ENCODE data around the gene ESPNL. TPM values are rescaled to one million over a fixed set of nuclear protein-coding genes. Genes with fewer than 3 reads are reported as not detected.
A peak's percentile ranks its signal among the peaks of the same experiment; 100 is the strongest.

Gene ESPNL
- total and polyA plus RNA-seq, 4 donors = 0.08 to 0.59 (median 0.35) TPM

DNA sequence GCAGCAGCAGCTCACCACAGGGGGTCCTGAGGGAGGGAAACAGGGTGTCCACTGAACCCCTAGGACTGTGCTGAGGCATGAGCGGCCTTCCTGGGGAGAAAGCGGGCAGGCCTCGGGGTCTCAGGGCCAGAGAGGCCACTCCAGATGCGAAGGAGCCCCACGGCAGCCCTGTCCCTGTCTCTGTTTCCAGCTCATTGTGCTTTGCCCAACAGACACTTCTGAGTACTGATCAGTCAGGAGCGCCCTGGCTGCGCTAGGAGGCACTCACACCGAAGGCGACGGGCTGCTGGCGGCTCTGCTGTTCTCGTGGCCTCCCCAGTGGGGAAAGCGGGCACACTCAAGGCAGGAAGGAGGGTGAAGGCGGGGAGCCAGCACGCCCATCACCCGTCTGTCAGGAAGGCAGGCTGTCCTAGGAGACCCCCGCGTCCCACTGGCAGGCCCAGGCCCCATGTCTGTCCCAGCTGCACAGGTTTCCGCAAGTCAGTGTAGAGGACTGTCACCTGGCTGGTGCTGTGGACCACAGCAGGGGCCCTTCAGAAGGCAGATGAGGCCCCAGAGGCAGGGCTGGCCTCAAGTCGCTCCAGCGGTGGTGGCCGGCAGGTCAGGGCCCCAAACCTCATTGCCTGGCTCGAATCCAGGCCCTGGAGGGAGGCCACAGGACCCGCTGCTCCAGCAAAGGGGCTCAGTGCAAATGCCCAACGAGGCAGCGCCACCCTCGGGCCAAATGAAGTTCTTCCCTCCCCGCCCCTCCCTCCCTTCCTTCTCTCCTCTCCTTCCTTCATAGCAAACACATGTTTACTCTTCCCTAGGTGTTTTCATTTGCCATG, 6.8 kb downstream of the ESPNL start (continued):
- TF ChIP-seq, protein P1, sequence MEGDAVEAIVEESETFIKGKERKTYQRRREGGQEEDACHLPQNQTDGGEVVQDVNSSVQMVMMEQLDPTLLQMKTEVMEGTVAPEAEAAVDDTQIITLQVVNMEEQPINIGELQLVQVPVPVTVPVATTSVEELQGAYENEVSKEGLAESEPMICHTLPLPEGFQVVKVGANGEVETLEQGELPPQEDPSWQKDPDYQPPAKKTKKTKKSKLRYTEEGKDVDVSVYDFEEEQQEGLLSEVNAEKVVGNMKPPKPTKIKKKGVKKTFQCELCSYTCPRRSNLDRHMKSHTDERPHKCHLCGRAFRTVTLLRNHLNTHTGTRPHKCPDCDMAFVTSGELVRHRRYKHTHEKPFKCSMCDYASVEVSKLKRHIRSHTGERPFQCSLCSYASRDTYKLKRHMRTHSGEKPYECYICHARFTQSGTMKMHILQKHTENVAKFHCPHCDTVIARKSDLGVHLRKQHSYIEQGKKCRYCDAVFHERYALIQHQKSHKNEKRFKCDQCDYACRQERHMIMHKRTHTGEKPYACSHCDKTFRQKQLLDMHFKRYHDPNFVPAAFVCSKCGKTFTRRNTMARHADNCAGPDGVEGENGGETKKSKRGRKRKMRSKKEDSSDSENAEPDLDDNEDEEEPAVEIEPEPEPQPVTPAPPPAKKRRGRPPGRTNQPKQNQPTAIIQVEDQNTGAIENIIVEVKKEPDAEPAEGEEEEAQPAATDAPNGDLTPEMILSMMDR (IDR thresholded peaks at IDR 0.05; ENCODE audit: low read depth, low read length, missing input control) = peak; percentile 35
- TF ChIP-seq EGR1 (IDR thresholded peaks at IDR 0.05; ENCODE audit: low read depth in 2 of 2) = no peak
- no peak for TF ChIP-seq HNF4A (conservative IDR thresholded peaks at IDR 0.05)
- TF ChIP-seq HNF4G (IDR thresholded peaks at IDR 0.05) = no peak

DNA sequence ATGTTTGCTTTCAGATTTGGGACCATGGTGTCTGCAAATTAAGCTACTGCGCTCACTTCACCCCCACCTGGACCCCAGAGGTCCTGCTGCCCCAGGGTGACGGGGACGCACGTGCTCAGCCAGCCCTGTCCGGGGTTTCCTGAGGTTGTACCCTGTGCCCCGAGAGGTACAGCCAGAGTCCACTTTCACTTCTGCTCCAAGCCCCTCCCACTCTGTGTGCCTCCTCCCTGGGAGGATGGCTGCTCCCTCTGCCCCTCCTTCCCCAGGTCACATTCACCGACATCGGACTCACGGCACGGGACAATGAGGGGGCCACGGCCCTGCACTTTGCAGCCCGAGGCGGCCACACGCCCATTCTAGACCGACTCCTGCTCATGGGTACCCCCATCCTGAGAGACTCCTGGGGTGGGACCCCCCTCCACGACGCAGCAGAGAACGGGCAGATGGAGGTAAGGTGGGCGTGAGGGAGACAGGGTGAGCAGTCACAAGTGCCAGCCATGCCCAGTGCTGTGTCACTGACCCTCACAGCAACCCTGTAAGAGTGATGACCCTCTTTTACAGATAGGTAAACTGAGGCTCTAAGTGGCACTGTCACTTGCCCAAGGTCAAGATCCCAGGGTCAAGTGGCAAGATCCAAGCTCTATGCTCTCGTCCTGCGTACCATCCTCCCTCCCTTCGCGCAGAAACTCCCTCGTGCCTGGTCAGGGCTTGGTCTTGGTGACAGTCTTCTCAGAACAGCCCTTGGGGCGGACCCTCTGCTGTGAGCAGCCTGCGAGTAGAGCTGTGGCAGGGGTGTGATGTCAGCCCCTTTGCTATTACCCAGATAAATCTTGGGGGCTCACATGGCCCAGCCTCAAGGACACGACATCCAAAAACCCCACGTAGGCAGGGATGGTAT, 7.6 kb downstream of the ESPNL start:
- H3K27ac ChIP-seq (ENCODE audit: low read depth in 1 of 2, low read length in 2 of 2) = peak overlapping the region; percentile 54 to 67
- DNase-seq (ENCODE audit: low spot score) = no peak
- H3K9me3 ChIP-seq (ENCODE audit: control insufficient read depth in 4 of 4, low read length in 3 of 4) = no peaks in the 10 kb centered on the region
- TF ChIP-seq, protein P2, sequence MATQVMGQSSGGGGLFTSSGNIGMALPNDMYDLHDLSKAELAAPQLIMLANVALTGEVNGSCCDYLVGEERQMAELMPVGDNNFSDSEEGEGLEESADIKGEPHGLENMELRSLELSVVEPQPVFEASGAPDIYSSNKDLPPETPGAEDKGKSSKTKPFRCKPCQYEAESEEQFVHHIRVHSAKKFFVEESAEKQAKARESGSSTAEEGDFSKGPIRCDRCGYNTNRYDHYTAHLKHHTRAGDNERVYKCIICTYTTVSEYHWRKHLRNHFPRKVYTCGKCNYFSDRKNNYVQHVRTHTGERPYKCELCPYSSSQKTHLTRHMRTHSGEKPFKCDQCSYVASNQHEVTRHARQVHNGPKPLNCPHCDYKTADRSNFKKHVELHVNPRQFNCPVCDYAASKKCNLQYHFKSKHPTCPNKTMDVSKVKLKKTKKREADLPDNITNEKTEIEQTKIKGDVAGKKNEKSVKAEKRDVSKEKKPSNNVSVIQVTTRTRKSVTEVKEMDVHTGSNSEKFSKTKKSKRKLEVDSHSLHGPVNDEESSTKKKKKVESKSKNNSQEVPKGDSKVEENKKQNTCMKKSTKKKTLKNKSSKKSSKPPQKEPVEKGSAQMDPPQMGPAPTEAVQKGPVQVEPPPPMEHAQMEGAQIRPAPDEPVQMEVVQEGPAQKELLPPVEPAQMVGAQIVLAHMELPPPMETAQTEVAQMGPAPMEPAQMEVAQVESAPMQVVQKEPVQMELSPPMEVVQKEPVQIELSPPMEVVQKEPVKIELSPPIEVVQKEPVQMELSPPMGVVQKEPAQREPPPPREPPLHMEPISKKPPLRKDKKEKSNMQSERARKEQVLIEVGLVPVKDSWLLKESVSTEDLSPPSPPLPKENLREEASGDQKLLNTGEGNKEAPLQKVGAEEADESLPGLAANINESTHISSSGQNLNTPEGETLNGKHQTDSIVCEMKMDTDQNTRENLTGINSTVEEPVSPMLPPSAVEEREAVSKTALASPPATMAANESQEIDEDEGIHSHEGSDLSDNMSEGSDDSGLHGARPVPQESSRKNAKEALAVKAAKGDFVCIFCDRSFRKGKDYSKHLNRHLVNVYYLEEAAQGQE (IDR thresholded peaks at IDR 0.05) = peak; percentile 34
- TF ChIP-seq RXRA (IDR thresholded peaks at IDR 0.05) = peak; percentile 93 to 95
- TF ChIP-seq TAF1 (conservative IDR thresholded peaks at IDR 0.05) = no peak
- TF ChIP-seq YY1 (IDR thresholded peaks at IDR 0.05) = peak; percentile 53
- TF ChIP-seq, protein P3, sequence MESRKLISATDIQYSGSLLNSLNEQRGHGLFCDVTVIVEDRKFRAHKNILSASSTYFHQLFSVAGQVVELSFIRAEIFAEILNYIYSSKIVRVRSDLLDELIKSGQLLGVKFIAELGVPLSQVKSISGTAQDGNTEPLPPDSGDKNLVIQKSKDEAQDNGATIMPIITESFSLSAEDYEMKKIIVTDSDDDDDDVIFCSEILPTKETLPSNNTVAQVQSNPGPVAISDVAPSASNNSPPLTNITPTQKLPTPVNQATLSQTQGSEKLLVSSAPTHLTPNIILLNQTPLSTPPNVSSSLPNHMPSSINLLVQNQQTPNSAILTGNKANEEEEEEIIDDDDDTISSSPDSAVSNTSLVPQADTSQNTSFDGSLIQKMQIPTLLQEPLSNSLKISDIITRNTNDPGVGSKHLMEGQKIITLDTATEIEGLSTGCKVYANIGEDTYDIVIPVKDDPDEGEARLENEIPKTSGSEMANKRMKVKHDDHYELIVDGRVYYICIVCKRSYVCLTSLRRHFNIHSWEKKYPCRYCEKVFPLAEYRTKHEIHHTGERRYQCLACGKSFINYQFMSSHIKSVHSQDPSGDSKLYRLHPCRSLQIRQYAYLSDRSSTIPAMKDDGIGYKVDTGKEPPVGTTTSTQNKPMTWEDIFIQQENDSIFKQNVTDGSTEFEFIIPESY (IDR thresholded peaks at IDR 0.05) = no peak
- no peak for TF ChIP-seq ATF3 (IDR thresholded peaks at IDR 0.05)
- TF ChIP-seq NR2F2 (IDR thresholded peaks at IDR 0.05) = no peak
- TF ChIP-seq JUND (IDR thresholded peaks at IDR 0.05) = no peak
- TF ChIP-seq, protein P4, sequence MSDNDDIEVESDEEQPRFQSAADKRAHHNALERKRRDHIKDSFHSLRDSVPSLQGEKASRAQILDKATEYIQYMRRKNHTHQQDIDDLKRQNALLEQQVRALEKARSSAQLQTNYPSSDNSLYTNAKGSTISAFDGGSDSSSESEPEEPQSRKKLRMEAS (IDR thresholded peaks at IDR 0.05) = no peak
- peak; percentile 63 for TF ChIP-seq HNF4G (IDR thresholded peaks at IDR 0.05)
- peak; percentile 89 to 93 for TF ChIP-seq HNF4A (conservative IDR thresholded peaks at IDR 0.05)
- peak; percentile 61 for TF ChIP-seq SP1 (IDR thresholded peaks at IDR 0.05)
- peak; percentile 11 for TF ChIP-seq FOXA1 (IDR thresholded peaks at IDR 0.05)
- TF ChIP-seq, protein P1 (IDR thresholded peaks at IDR 0.05; ENCODE audit: low read depth, low read length, missing input control) = no peak
- TF ChIP-seq EGR1 (IDR thresholded peaks at IDR 0.05; ENCODE audit: low read depth in 2 of 2) = no peak
- no peak for TF ChIP-seq FOXA2 (IDR thresholded peaks at IDR 0.05)
- TF ChIP-seq GABPA (IDR thresholded peaks at IDR 0.05 in 1 of 2, conservative IDR thresholded peaks at IDR 0.05 in 1 of 2) = peak in 1 of 2 donors; percentile 47
- TF ChIP-seq RAD21 (IDR thresholded peaks at IDR 0.05) = peak in 1 of 2 donors; percentile 65
- no peaks in the 10 kb centered on the region for H3K36me3 ChIP-seq (ENCODE audit: control insufficient read depth in 4 of 4, insufficient read depth in 3 of 4, low read depth in 1 of 4, low read length in 3 of 4)
- peak overlapping the region; percentile 20 to 42 (median 29) for H3K4me3 ChIP-seq (ENCODE audit: low read depth in 1 of 3, low read length in 3 of 3)
- 60% methylated on average over 28 of the region's 28 CpGs for WGBS
- peaks cover 4 to 18% (median 12%) of the 10 kb centered on the region in 4 donors for H3K4me1 ChIP-seq (ENCODE audit: control insufficient read depth in 4 of 4, insufficient read depth in 4 of 4, low read length in 3 of 4)
- peak overlapping the region in 1 of 2 donors; percentile 2 for H3K9ac ChIP-seq (ENCODE audit: low read depth in 1 of 2, low read length in 2 of 2)
- H3K27me3 ChIP-seq (ENCODE audit: control insufficient read depth in 4 of 4, insufficient read depth in 4 of 4, low read length in 3 of 4) = no peaks in the 10 kb centered on the region
